A549 treated with AZD2906 at 1 μM for 4 hours (cell line): ENCODE measurements around the gene FGF21. TPM values are rescaled to one million over a fixed set of nuclear protein-coding genes. Genes with fewer than 3 reads are reported as not detected.

Source experiments
- total RNA-seq: library from RNA; stranded (reverse); fragments of 200-300 nt; extraction: Qiagen RNA extraction; gene quantifications from 5 replicates; pipeline ENCODE4 v1.2.3, GENCODE V29; 2022

Gene FGF21, protein sequence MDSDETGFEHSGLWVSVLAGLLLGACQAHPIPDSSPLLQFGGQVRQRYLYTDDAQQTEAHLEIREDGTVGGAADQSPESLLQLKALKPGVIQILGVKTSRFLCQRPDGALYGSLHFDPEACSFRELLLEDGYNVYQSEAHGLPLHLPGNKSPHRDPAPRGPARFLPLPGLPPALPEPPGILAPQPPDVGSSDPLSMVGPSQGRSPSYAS
- not detected in 5 replicates for total RNA-seq

DNA sequence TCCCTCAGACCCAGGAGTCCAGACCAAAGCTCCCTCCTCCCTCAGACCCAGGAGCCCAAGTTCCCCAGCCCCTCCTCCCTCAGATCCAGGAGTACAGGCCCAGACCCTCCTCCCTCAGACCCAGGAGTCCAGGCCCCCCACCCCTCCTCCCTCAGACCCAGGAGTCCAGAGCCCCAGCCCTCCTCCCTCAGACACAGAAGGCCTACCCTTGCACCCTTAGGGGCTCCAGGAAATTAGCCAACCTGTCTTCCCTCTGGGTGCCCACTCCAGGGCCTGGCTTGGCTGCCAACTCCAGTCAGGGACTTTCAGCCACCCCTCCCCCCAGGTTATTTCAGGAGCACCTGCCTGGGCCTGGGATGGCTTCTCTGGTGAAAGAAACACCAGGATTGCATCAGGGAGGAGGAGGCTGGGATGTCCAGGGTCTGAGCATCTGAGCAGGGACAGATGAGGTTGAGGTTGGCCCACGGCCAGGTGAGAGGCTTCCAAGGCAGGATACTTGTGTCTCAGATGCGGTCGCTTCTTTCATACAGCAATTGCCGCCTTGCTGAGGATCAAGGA lies at the start of gene FGF21:
Gene FGF21 (plus strand): TSS at position 441 of the 558 bp plus-strand sequence. CDS start 713 bp downstream, outside the sequence.

DNA sequence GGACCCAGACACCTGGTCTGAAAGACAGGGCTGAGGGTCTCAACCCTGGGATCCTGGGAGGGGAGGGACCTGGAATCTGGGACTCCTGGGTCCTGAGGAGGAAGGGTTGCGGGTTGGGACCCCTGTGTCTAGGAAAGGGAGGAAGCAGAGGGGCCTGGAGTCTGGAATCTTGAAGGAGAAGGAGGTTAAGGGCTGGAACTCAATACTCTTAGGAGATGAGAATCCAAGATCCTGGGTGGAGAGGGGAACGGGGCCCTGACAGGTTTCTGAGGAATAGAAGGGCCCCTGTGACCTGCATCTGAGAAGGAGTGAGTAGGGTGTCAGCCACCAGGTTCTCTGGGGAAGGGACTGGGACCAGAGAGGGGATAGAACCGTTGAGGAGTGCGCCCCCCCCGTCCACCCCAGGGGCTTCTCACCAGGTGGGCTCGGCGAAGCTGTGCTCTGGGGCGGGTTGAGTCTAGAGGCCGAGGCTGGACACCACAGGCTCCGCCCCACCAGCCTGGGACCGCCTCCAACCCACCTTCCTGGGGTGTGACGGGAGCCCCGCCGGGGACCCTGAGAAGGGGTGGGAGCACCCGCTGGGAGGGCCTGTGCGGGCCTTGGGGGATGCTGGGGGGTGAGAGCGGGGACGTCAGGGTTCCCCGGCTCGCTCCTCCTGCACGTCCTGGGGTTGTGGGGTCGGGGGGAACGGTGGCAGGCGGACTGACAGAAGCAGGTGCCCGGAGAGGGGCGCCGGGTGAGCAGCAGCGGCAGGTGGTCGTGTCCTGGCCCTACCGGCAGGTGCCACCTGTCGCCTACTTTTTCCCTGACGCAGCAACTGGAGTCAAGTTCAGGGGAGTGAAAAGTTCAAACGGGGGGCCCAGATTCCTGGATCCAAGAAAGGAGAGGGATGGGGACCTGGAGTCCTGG lies 35.8 kb upstream of the FGF21 start, which contains the start of gene MAMSTR:
Gene MAMSTR (minus strand): TSS at position 463 of the 909 bp plus-strand sequence. CDS start 694 bp downstream, outside the sequence.

DNA sequence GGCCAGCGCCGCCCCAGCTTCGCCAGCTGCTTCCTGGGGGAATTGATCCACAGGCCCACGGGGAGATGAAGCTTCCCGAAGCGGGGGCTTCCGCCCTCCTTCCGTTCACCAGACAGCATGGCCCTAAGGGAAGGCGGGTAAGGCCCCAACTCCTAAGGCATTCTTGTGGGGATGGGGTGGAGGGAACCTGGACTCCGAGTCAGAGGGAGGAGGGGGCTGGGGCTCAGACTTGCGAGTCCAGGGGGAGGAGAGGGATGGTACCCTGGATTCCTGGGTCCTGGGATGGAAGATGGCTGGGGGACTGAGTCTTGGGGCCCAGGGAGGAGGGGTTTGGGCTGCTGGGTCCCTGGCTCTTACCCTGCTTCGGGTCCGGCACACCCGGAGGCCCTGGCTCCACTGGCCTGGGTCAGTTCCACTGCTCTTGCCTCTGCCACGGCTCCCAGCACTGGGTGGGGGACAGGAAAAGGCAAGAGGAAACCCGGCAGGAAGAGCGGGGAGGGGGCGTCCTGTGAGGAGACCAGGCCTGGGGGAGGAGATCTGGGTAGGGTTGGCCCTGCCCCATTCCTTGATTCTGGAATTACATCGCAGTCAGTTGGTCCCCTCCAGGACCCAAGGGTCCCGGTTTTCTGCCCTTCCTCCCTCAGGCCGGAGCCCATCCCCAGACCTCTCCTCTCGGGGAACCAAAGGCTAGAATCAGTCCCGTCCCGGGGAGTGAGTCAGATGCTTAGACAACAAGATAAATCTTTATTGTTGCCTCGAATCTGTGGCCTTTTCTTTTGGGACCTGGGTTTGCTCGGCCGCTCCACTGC lies 15.0 kb upstream of the FGF21 start, which contains the start of gene RASIP1:
Gene RASIP1 (minus strand): TSS at position 447 of the 809 bp plus-strand sequence. CDS start 328 bp downstream, at position 119.

DNA sequence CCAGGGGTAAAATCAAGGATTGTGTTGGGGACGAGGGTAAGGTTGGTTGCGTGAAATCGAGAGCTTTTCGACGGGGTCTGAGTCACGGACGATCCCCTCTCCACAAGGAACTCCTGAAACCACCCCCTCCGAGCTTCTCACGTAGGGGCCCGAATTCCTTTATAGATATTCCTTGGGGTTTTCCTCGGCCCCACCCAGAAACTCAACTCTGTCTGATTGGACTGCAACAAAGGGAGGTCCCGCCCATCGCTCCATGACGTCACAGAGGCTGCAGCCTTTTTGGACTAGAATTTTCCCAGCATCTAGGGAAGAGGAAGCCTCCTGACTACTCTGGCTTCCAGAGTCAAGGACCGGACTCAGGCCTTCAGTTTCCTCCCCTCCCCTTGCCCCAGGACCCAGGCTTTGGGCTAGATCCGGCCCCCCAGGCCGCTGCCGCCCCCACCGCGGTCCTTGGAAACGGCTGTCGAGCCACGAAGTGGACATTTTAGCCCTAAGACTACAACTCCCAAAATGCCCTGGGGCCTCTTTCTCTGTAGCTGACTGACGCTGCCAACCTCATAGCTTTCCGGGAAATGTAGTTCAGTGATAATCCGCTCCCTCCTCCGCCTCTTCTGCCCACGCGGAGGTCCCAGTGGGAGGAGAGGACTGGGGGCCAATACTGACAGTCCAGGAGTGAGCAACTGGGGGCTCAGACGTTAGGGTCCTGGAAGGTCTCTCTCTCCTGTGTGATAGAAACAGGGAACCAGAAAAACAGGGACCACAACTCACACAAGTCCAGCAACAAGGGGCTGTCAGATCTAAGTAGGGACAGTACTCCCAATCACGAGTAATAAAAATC lies 8.4 kb upstream of the FGF21 start, which contains the start of gene IZUMO1:
Gene IZUMO1 (minus strand): TSS at position 172 of the 838 bp plus-strand sequence. CDS start 1,050 bp downstream, outside the sequence.

DNA sequence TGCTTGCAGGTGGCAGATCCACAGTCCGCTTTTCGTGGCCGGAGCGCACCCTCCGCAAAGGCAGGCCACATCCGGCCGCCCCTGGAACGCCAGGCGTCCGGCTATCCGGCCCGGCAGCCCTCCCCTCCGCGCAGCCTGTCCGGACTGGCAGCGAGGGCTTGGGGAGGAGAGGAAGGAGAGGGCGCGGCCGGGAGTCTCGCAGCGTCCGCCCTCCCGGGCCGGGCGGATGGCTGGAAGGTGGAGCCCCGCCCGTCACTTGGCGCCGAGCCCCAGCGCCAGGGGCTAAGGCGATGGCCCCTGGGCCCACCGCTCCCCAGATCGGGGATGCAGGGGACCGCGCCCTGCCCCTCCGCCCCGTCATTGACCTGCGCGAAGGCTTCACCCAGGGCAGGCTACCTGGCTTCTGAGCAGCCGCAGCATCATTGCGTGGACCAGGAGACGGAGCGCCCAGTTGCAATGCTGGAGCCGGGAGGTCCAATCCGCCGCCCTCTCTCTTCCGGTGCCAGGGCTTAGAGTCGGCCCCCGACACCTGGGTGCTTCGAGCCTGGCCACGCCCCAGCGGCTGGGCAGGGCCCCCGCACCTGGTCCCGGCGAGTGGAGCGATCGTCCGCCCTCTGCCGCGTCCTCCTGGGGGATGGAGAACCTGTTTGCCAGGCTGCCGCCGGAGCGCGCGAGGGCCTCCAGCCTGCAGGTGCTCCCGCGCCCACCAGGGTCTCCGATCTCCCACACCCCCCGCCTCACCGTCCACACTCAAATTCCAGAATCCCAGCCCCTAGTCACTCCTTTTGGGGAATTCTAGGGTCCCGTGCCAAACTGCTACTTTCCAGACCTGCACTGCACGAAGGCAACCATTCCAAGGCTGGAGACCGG lies 2.6 kb upstream of the FGF21 start, which contains the start of gene FUT1:
Gene FUT1 (minus strand): TSS at position 146 of the 870 bp plus-strand sequence. CDS start 1,360 bp downstream, outside the sequence.

Other genes starting within 250 kb of the FGF21 start
- gene LMTK3, start 243.7 kb upstream of the FGF21 start, total RNA-seq, result 2.5 to 5.4 TPM (median 5.0 TPM) in 5 replicates
- gene SULT2B1, start 203.4 kb upstream of the FGF21 start, total RNA-seq, result 13.7 to 18.5 TPM (median 15.6 TPM) in 5 replicates
- gene SPACA4, start 148.8 kb upstream of the FGF21 start, total RNA-seq, result 0.06 TPM in 1 of 5 replicates, not detected in the others
- gene FAM83E, start 140.4 kb upstream of the FGF21 start, total RNA-seq, result 0.12 to 0.40 TPM (median 0.21 TPM) in 5 replicates
- gene RPL18, start 136.3 kb upstream of the FGF21 start, total RNA-seq, result 3,280 to 3,604 TPM (median 3,357 TPM) in 5 replicates
- 10.1 to 17.9 TPM (median 15.0 TPM) in 5 replicates for gene SPHK2, start 136.0 kb upstream of the FGF21 start, total RNA-seq
- gene DBP, start 118.1 kb upstream of the FGF21 start, total RNA-seq, result 1.4 to 2.6 TPM (median 1.9 TPM) in 5 replicates
- gene CA11, start 109.3 kb upstream of the FGF21 start, total RNA-seq, result 6.9 to 11.7 TPM (median 9.4 TPM) in 5 replicates
- gene NTN5, start 82.5 kb upstream of the FGF21 start, total RNA-seq, result 0.06 to 0.22 TPM (median 0.15 TPM) in 5 replicates
- not detected in 5 replicates for gene FUT2, start 59.6 kb upstream of the FGF21 start, total RNA-seq
- 0.25 to 0.52 TPM (median 0.35 TPM) in 5 replicates for gene MAMSTR, start 35.8 kb upstream of the FGF21 start, total RNA-seq
- 0.42 to 0.98 TPM (median 0.45 TPM) in 5 replicates for gene RASIP1, start 14.9 kb upstream of the FGF21 start, total RNA-seq
- not detected in 5 replicates for gene IZUMO1, start 8.6 kb upstream of the FGF21 start, total RNA-seq
- 0.04 to 0.13 TPM (median 0.06 TPM) in 5 replicates for gene FUT1, start 2.9 kb upstream of the FGF21 start, total RNA-seq
- 51.3 to 63.4 TPM (median 60.9 TPM) in 5 replicates for gene BCAT2, start 55.5 kb downstream of the FGF21 start, total RNA-seq
- 12.4 to 16.1 TPM (median 13.9 TPM) in 5 replicates for gene HSD17B14, start 81.0 kb downstream of the FGF21 start, total RNA-seq
- 1.2 to 1.6 TPM (median 1.4 TPM) in 5 replicates for gene PLEKHA4, start 113.1 kb downstream of the FGF21 start, total RNA-seq
- 79.7 to 121 TPM (median 92.8 TPM) in 5 replicates for gene PPP1R15A, start 116.9 kb downstream of the FGF21 start, total RNA-seq
- not detected in 5 replicates for gene TULP2, start 143.2 kb downstream of the FGF21 start, total RNA-seq
- 206 to 233 TPM (median 208 TPM) in 5 replicates for gene NUCB1, start 144.8 kb downstream of the FGF21 start, total RNA-seq
- 0.87 to 1.6 TPM (median 1.3 TPM) in 5 replicates for gene DHDH, start 178.2 kb downstream of the FGF21 start, total RNA-seq
- 283 to 383 TPM (median 335 TPM) in 5 replicates for gene BAX, start 199.4 kb downstream of the FGF21 start, total RNA-seq
- 16,772 to 23,411 TPM (median 18,179 TPM) in 5 replicates for gene FTL, start 209.8 kb downstream of the FGF21 start, total RNA-seq
- 17.8 to 21.9 TPM (median 19.9 TPM) in 5 replicates for gene GYS1, start 237.8 kb downstream of the FGF21 start, total RNA-seq
- gene RUVBL2, start 238.4 kb downstream of the FGF21 start, total RNA-seq, result 221 to 248 TPM (median 236 TPM) in 5 replicates